DOHH2 (cell line): Measurements from ENCODE around the gene NET1.

Experiments
- EZH2phosphoT487 ChIP-seq: fragments of 200-600 bp; sonication (generic); IDR thresholded peaks from 2 replicates; pipeline ENCODE4 v1.6.1; 2017; ENCODE audit warnings: borderline replicate concordance, mild to moderate bottlenecking, antibody characterized with exemption, low read length, moderate library complexity, mixed read lengths
- TF ChIP-seq, protein P1 (sequence below): fragments of 200-600 bp; sonication (generic); IDR thresholded peaks from one replicate; pipeline ENCODE4 v1.5.1; 2014; ENCODE audit warnings: antibody characterized with exemption, mild to moderate bottlenecking, low read depth, low read length; ENCODE audit not compliant: poor library complexity, severe bottlenecking

GRCh38 chr10:5449227-5449626 lies 36.9 kb downstream of the NET1 start:
- no peak for TF ChIP-seq EZH2phosphoT487
- TF ChIP-seq, protein P1, sequence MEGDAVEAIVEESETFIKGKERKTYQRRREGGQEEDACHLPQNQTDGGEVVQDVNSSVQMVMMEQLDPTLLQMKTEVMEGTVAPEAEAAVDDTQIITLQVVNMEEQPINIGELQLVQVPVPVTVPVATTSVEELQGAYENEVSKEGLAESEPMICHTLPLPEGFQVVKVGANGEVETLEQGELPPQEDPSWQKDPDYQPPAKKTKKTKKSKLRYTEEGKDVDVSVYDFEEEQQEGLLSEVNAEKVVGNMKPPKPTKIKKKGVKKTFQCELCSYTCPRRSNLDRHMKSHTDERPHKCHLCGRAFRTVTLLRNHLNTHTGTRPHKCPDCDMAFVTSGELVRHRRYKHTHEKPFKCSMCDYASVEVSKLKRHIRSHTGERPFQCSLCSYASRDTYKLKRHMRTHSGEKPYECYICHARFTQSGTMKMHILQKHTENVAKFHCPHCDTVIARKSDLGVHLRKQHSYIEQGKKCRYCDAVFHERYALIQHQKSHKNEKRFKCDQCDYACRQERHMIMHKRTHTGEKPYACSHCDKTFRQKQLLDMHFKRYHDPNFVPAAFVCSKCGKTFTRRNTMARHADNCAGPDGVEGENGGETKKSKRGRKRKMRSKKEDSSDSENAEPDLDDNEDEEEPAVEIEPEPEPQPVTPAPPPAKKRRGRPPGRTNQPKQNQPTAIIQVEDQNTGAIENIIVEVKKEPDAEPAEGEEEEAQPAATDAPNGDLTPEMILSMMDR: no peak
